Limb (tissue), 2 donors: ENCODE data around the gene FRMD5.
"Not testable (repeated sequence)": the region's sequence is repeated elsewhere in the genome, so short reads cannot be mapped to it uniquely, and the experiment has no call there.

ENCODE experiments used
- DNase-seq, 2 donors: peaks; one replicate each; pipeline ENCODE4 v3.0.0-alpha.2; 2016; ENCODE audit errors: extremely low spot score in 2 of 2

Gene FRMD5

GRCh38 chr15:44033894-44034293, 161.2 kb downstream of the FRMD5 start:
- DNase-seq = no peak

GRCh38 chr15:44032820-44033219, 162.3 kb downstream of the FRMD5 start:
- not testable (repeated sequence) for DNase-seq

- DNase-seq = no peak
Measured at GRCh38 chr15:44029940-44030568, 165.0 kb downstream of the FRMD5 start.

GRCh38 chr15:44029003-44029402, 166.1 kb downstream of the FRMD5 start:
- DNase-seq = no peak

- DNase-seq = no peak
Measured at GRCh38 chr15:44028349-44028748, 166.7 kb downstream of the FRMD5 start.

GRCh38 chr15:44024155-44024554, 170.9 kb downstream of the FRMD5 start:
- no peak for DNase-seq

GRCh38 chr15:44023176-44023575, 171.9 kb downstream of the FRMD5 start:
- no peak for DNase-seq

GRCh38 chr15:44018151-44018550, 176.9 kb downstream of the FRMD5 start:
- no peak for DNase-seq

GRCh38 chr15:44015545-44016305, 179.3 kb downstream of the FRMD5 start:
- no peak for DNase-seq

GRCh38 chr15:44011238-44011854, 183.7 kb downstream of the FRMD5 start:
- DNase-seq = no peak

- DNase-seq = no peak
Measured at GRCh38 chr15:44010089-44010488, 185.0 kb downstream of the FRMD5 start.

- no peak for DNase-seq
Measured at GRCh38 chr15:44009038-44009437, 186.0 kb downstream of the FRMD5 start.

- DNase-seq = peak in 1 of 2 donors; percentile 63
Measured at GRCh38 chr15:44000248-44000647, 194.8 kb downstream of the FRMD5 start.

GRCh38 chr15:43998607-43999006, 196.5 kb downstream of the FRMD5 start:
- peak in 1 of 2 donors; percentile 50 for DNase-seq

GRCh38 chr15:43991206-43991605, 203.9 kb downstream of the FRMD5 start:
- no peak for DNase-seq

GRCh38 chr15:43989938-43990337, 205.1 kb downstream of the FRMD5 start:
- no peak for DNase-seq

GRCh38 chr15:43988900-43989299, 206.2 kb downstream of the FRMD5 start:
- DNase-seq = no peak

- DNase-seq = no peak
Measured at GRCh38 chr15:43987924-43988323, 207.1 kb downstream of the FRMD5 start.

- DNase-seq = no peak
Measured at GRCh38 chr15:43985976-43986680, 208.9 kb downstream of the FRMD5 start.

GRCh38 chr15:43981576-43981975, 213.5 kb downstream of the FRMD5 start:
- no peak for DNase-seq

GRCh38 chr15:43977072-43977884, 217.8 kb downstream of the FRMD5 start:
- no peak for DNase-seq
